ENCODE measurements around the gene TAOK2.

TAOK2 gene

GRCh38 chr16:29987371-29988085 is 13.9 kb downstream of the TAOK2 start:
- Histone ChIP-seq H3K27me3 (replicated peaks; ENCODE audit: control insufficient read depth, insufficient read depth, low read length, poor library complexity, severe bottlenecking) (no peaks in the 10 kb centered on the region), H3K36me3 (ENCODE audit: control insufficient read depth, insufficient read depth, low read length) (peaks cover 91% of the 10 kb centered on the region), H3K9me3 (ENCODE audit: control insufficient read depth, low read length) (no peaks in the 10 kb centered on the region), H3K4me3 (ENCODE audit: insufficient read depth, low read depth, low read length, poor library complexity, severe bottlenecking) (no peak overlapping the region), H3K4me1 (ENCODE audit: control insufficient read depth, insufficient read depth, low read length, poor library complexity, severe bottlenecking) (no peaks in the 10 kb centered on the region), H3K27ac (ENCODE audit: insufficient read depth, low read length, poor library complexity, severe bottlenecking) (no peak overlapping the region)
- no peak for DNase-seq

- Histone ChIP-seq H3K36me3 (ENCODE audit: control insufficient read depth, insufficient read depth, low read length) (peaks cover 90% of the 10 kb centered on the region), H3K4me3 (ENCODE audit: insufficient read depth, low read depth, low read length, poor library complexity, severe bottlenecking) (no peak overlapping the region), H3K9me3 (ENCODE audit: control insufficient read depth, low read length) (no peaks in the 10 kb centered on the region), H3K4me1 (ENCODE audit: control insufficient read depth, insufficient read depth, low read length, poor library complexity, severe bottlenecking) (no peaks in the 10 kb centered on the region), H3K27me3 (replicated peaks; ENCODE audit: control insufficient read depth, insufficient read depth, low read length, poor library complexity, severe bottlenecking) (no peaks in the 10 kb centered on the region), H3K27ac (ENCODE audit: insufficient read depth, low read length, poor library complexity, severe bottlenecking) (no peak overlapping the region)
- no peak for DNase-seq
These were observed 14.8 kb downstream of the TAOK2 start for GRCh38 chr16:29988346-29989075.

GRCh38 chr16:29989111-29989858 is 15.6 kb downstream of the TAOK2 start:
- no peaks in the 10 kb centered on the region for H3K4me1 ChIP-seq (ENCODE audit: control insufficient read depth, insufficient read depth, low read length, poor library complexity, severe bottlenecking)
- H3K4me3 ChIP-seq (ENCODE audit: insufficient read depth, low read depth, low read length, poor library complexity, severe bottlenecking), result no peak overlapping the region
- no peak for DNase-seq
- no peaks in the 10 kb centered on the region for H3K27me3 ChIP-seq (replicated peaks; ENCODE audit: control insufficient read depth, insufficient read depth, low read length, poor library complexity, severe bottlenecking)
- H3K36me3 ChIP-seq (ENCODE audit: control insufficient read depth, insufficient read depth, low read length), result peaks cover 83% of the 10 kb centered on the region
- no peak overlapping the region for H3K27ac ChIP-seq (ENCODE audit: insufficient read depth, low read length, poor library complexity, severe bottlenecking)
- H3K9me3 ChIP-seq (ENCODE audit: control insufficient read depth, low read length), result no peaks in the 10 kb centered on the region

GRCh38 chr16:29990034-29990433 is 16.4 kb downstream of the TAOK2 start:
- no peak overlapping the region for H3K4me3 ChIP-seq (ENCODE audit: insufficient read depth, low read depth, low read length, poor library complexity, severe bottlenecking)
- no peaks in the 10 kb centered on the region for H3K9me3 ChIP-seq (ENCODE audit: control insufficient read depth, low read length)
- peaks cover 75% of the 10 kb centered on the region for H3K36me3 ChIP-seq (ENCODE audit: control insufficient read depth, insufficient read depth, low read length)
- no peaks in the 10 kb centered on the region for H3K27me3 ChIP-seq (replicated peaks; ENCODE audit: control insufficient read depth, insufficient read depth, low read length, poor library complexity, severe bottlenecking)
- DNase-seq, result no peak
- peaks cover 7% of the 10 kb centered on the region for H3K4me1 ChIP-seq (ENCODE audit: control insufficient read depth, insufficient read depth, low read length, poor library complexity, severe bottlenecking)
- no peak overlapping the region for H3K27ac ChIP-seq (ENCODE audit: insufficient read depth, low read length, poor library complexity, severe bottlenecking)

- peaks cover 9% of the 10 kb centered on the region for H3K4me1 ChIP-seq (ENCODE audit: control insufficient read depth, insufficient read depth, low read length, poor library complexity, severe bottlenecking)
- no peaks in the 10 kb centered on the region for H3K9me3 ChIP-seq (ENCODE audit: control insufficient read depth, low read length)
- H3K36me3 ChIP-seq (ENCODE audit: control insufficient read depth, insufficient read depth, low read length), result peaks cover 69% of the 10 kb centered on the region
- H3K4me3 ChIP-seq (ENCODE audit: insufficient read depth, low read depth, low read length, poor library complexity, severe bottlenecking), result no peak overlapping the region
- no peaks in the 10 kb centered on the region for H3K27me3 ChIP-seq (replicated peaks; ENCODE audit: control insufficient read depth, insufficient read depth, low read length, poor library complexity, severe bottlenecking)
- no peak for DNase-seq
- no peak overlapping the region for H3K27ac ChIP-seq (ENCODE audit: insufficient read depth, low read length, poor library complexity, severe bottlenecking)
These were observed 17.4 kb downstream of the TAOK2 start for GRCh38 chr16:29990883-29991570.

GRCh38 chr16:29991571-29991904 is 17.9 kb downstream of the TAOK2 start:
- H3K27me3 ChIP-seq (replicated peaks; ENCODE audit: control insufficient read depth, insufficient read depth, low read length, poor library complexity, severe bottlenecking), result no peaks in the 10 kb centered on the region
- H3K9me3 ChIP-seq (ENCODE audit: control insufficient read depth, low read length), result no peaks in the 10 kb centered on the region
- H3K4me3 ChIP-seq (ENCODE audit: insufficient read depth, low read depth, low read length, poor library complexity, severe bottlenecking), result no peak overlapping the region
- peaks cover 11% of the 10 kb centered on the region for H3K4me1 ChIP-seq (ENCODE audit: control insufficient read depth, insufficient read depth, low read length, poor library complexity, severe bottlenecking)
- H3K36me3 ChIP-seq (ENCODE audit: control insufficient read depth, insufficient read depth, low read length), result peaks cover 64% of the 10 kb centered on the region
- DNase-seq, result no peak
- no peak overlapping the region for H3K27ac ChIP-seq (ENCODE audit: insufficient read depth, low read length, poor library complexity, severe bottlenecking)

- Histone ChIP-seq H3K9me3 (ENCODE audit: control insufficient read depth, low read length) (no peaks in the 10 kb centered on the region), H3K4me1 (ENCODE audit: control insufficient read depth, insufficient read depth, low read length, poor library complexity, severe bottlenecking) (peaks cover 17% of the 10 kb centered on the region), H3K4me3 (ENCODE audit: insufficient read depth, low read depth, low read length, poor library complexity, severe bottlenecking) (no peak overlapping the region), H3K27ac (ENCODE audit: insufficient read depth, low read length, poor library complexity, severe bottlenecking) (no peak overlapping the region), H3K27me3 (replicated peaks; ENCODE audit: control insufficient read depth, insufficient read depth, low read length, poor library complexity, severe bottlenecking) (no peaks in the 10 kb centered on the region), H3K36me3 (ENCODE audit: control insufficient read depth, insufficient read depth, low read length) (peaks cover 55% of the 10 kb centered on the region)
- no peak for DNase-seq
These were observed 18.8 kb downstream of the TAOK2 start for GRCh38 chr16:29992344-29992967.

GRCh38 chr16:29993191-29993902 is 19.7 kb downstream of the TAOK2 start:
- Histone ChIP-seq H3K4me1 (ENCODE audit: control insufficient read depth, insufficient read depth, low read length, poor library complexity, severe bottlenecking) (peaks cover 17% of the 10 kb centered on the region), H3K36me3 (ENCODE audit: control insufficient read depth, insufficient read depth, low read length) (peaks cover 47% of the 10 kb centered on the region), H3K27ac (ENCODE audit: insufficient read depth, low read length, poor library complexity, severe bottlenecking) (no peak overlapping the region)

GRCh38 chr16:29993903-29994599 is 20.4 kb downstream of the TAOK2 start:
- Histone ChIP-seq H3K27me3 (replicated peaks; ENCODE audit: control insufficient read depth, insufficient read depth, low read length, poor library complexity, severe bottlenecking) (no peaks in the 10 kb centered on the region), H3K4me3 (ENCODE audit: insufficient read depth, low read depth, low read length, poor library complexity, severe bottlenecking) (peak overlapping the region; percentile 96), H3K9me3 (ENCODE audit: control insufficient read depth, low read length) (no peaks in the 10 kb centered on the region), H3K36me3 (ENCODE audit: control insufficient read depth, insufficient read depth, low read length) (peaks cover 42% of the 10 kb centered on the region), H3K27ac (ENCODE audit: insufficient read depth, low read length, poor library complexity, severe bottlenecking) (peak overlapping the region; percentile 99), H3K4me1 (ENCODE audit: control insufficient read depth, insufficient read depth, low read length, poor library complexity, severe bottlenecking) (peaks cover 17% of the 10 kb centered on the region)
- no peak for DNase-seq

More at GRCh38 chr16:29993191-29993902, 19.7 kb downstream of the TAOK2 start:
- Histone ChIP-seq H3K9me3 (ENCODE audit: control insufficient read depth, low read length) (no peaks in the 10 kb centered on the region), H3K4me3 (ENCODE audit: insufficient read depth, low read depth, low read length, poor library complexity, severe bottlenecking) (no peak overlapping the region), H3K27me3 (replicated peaks; ENCODE audit: control insufficient read depth, insufficient read depth, low read length, poor library complexity, severe bottlenecking) (no peaks in the 10 kb centered on the region)
- no peak for DNase-seq
